SU-DHL-6 (cell line): Measurements from ENCODE around the gene PRORP.

Experiments used
- H2AFZ ChIP-seq: fragments of 200-600 bp; sonication (generic); 2 replicates; pipeline ENCODE4 v1.6.1; 2014; ENCODE audit warnings: low read depth, mild to moderate bottlenecking, moderate library complexity, mixed read lengths, antibody characterized with exemption, low read length; ENCODE audit not compliant: severe bottlenecking
- H3F3A ChIP-seq: fragments of 200-600 bp; shearing (Covaris generic); 2 replicates; pipeline ENCODE4 v1.6.0; 2016; ENCODE audit warnings: antibody characterized with exemption, mild to moderate bottlenecking; ENCODE audit not compliant: insufficient read depth
- H3K27ac ChIP-seq: fragments of 200-600 bp; sonication (generic); 2 replicates; pipeline ENCODE4 v1.5.1; 2016; ENCODE audit warnings: low read depth, mild to moderate bottlenecking, low read length, moderate library complexity, mixed read lengths
- H3K27me3 ChIP-seq: fragments of 200-600 bp; sonication (generic), shearing (Covaris generic); 2 replicates; pipeline ENCODE4 v1.6.0; 2014; ENCODE audit warnings: mild to moderate bottlenecking, low read length
- H3K36me3 ChIP-seq: fragments of 200-600 bp; sonication (generic); 2 replicates; pipeline ENCODE4 v1.6.1; 2014; ENCODE audit warnings: mild to moderate bottlenecking, low read length, mixed read lengths
- H3K4me2 ChIP-seq: fragments of 300-600, 200-600 bp; shearing (Covaris generic), sonication (generic); 2 replicates; pipeline ENCODE4 v1.6.0; 2014; ENCODE audit warnings: low read length, low read depth, mild to moderate bottlenecking; ENCODE audit not compliant: poor library complexity, severe bottlenecking
- H3K4me3 ChIP-seq: fragments of 200-600 bp; sonication (generic); 2 replicates; pipeline ENCODE4 v1.5.1; 2014; ENCODE audit warnings: antibody characterized with exemption, low read length, mild to moderate bottlenecking, mixed read lengths; ENCODE audit not compliant: insufficient read depth, poor library complexity, severe bottlenecking
- H3K79me2 ChIP-seq: fragments of 200-600 bp; sonication (generic); 2 replicates; pipeline ENCODE4 v1.6.1; 2014; ENCODE audit warnings: mild to moderate bottlenecking, low read length, moderate library complexity; ENCODE audit not compliant: insufficient read depth
- H3K9ac ChIP-seq: fragments of 200-600 bp; sonication (generic); 2 replicates; pipeline ENCODE4 v1.7.0; 2014; ENCODE audit warnings: mild to moderate bottlenecking, low read length
- H3K9me2 ChIP-seq: fragments of 200-600 bp; sonication (generic); replicated peaks from 2 replicates; pipeline ENCODE4 v1.6.1; 2014; ENCODE audit warnings: low read length; ENCODE audit not compliant: insufficient read depth
- H3K9me3 ChIP-seq: fragments of 200-600 bp; sonication (generic); 2 replicates; pipeline ENCODE4 v1.6.1; 2014; ENCODE audit warnings: low read length, mixed read lengths; ENCODE audit not compliant: insufficient read depth
- H4K20me1 ChIP-seq: fragments of 200-600 bp; sonication (generic); 2 replicates; pipeline ENCODE4 v1.6.1; 2014; ENCODE audit warnings: low read depth, mild to moderate bottlenecking, antibody characterized with exemption, low read length, moderate library complexity, mixed read lengths
- EZH2phosphoT487 ChIP-seq: fragments of 200-600 bp; sonication (generic), shearing (Covaris generic); conservative IDR thresholded peaks from 2 replicates; pipeline ENCODE4 v1.6.1; 2018; ENCODE audit warnings: mild to moderate bottlenecking, antibody characterized with exemption, low read length, moderate library complexity, mixed read lengths
- TF ChIP-seq, protein P1 (sequence below): fragments of 200-600 bp; sonication (generic); IDR thresholded peaks from one replicate; pipeline ENCODE4 v1.5.1; 2017; ENCODE audit warnings: antibody characterized with exemption, mild to moderate bottlenecking, low read length, moderate library complexity; ENCODE audit not compliant: insufficient read depth, poor library complexity, severe bottlenecking

Gene PRORP

DNA sequence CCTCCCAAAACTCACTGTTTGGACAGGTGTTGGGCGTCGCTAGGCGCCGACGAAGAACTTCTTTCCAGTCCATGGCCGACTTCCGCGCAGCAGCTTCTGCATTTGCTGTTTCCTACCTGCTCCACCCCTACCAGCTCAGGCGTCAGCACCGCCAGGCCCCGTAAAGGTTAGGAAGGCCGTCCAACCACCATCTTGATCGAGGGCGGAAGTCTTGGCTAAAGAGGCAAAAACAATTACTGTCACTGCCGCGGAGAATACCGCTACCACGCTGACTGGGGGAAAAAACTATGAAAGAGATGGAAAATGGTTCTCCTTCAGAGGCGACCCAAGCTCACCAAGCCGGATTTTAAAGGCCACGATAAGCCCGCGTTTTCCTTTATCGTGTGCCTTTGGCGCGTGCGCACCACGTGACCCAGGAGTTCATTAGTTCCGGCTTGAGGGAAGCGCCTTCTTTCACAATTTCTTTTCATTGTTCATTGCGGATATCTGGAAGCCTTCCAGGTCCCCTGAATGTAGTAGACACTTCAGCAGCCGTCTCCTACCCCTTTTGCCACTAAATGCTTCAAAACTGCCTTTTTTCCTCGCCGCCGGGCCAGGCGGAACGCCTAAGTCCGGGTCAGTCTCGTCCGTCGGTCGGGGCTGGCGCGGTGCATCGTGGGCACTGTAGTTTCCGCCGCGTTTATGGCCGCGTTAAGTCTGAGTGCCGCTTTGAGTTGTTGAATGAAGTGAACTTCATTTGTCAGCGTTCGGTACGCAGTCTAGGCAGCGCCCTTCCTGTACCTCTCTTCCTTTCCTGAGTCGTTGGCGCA, at the start of gene PRORP, which contains the start of gene PPP2R3C:
TSS of gene PRORP (plus strand) at position 666 of the 809 bp plus-strand sequence. CDS start 694 bp downstream, outside the sequence.
TSS of gene PPP2R3C (minus strand) at position 104 of the 809 bp plus-strand sequence. CDS start at position 73, 31 bp downstream.
- TF ChIP-seq EZH2phosphoT487 = no peak
- TF ChIP-seq, protein P1, sequence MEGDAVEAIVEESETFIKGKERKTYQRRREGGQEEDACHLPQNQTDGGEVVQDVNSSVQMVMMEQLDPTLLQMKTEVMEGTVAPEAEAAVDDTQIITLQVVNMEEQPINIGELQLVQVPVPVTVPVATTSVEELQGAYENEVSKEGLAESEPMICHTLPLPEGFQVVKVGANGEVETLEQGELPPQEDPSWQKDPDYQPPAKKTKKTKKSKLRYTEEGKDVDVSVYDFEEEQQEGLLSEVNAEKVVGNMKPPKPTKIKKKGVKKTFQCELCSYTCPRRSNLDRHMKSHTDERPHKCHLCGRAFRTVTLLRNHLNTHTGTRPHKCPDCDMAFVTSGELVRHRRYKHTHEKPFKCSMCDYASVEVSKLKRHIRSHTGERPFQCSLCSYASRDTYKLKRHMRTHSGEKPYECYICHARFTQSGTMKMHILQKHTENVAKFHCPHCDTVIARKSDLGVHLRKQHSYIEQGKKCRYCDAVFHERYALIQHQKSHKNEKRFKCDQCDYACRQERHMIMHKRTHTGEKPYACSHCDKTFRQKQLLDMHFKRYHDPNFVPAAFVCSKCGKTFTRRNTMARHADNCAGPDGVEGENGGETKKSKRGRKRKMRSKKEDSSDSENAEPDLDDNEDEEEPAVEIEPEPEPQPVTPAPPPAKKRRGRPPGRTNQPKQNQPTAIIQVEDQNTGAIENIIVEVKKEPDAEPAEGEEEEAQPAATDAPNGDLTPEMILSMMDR = no peak
- peak within 1 kb of the TSS; percentile 68 for H3K4me2 ChIP-seq
- peak within 1 kb of the TSS; percentile 89 for H3K27ac ChIP-seq
- no peaks in the 10 kb centered on the region; the same call in 1 of the 2 replicates for H3K36me3 ChIP-seq
- no peaks in the 10 kb centered on the region for H3K9me2 ChIP-seq
- peak within 1 kb of the TSS; percentile 80 for H2AFZ ChIP-seq
- no peaks in the 10 kb centered on the region for H3K27me3 ChIP-seq
- no peaks in the 10 kb centered on the region for H4K20me1 ChIP-seq
- no peaks in the 10 kb centered on the region for H3K9me3 ChIP-seq
- H3F3A ChIP-seq = peaks cover 10% of the 10 kb centered on the region
- peak within 1 kb of the TSS; percentile 87 for H3K9ac ChIP-seq
- H3K79me2 ChIP-seq = peaks cover 65% of the 10 kb centered on the region
- H3K4me3 ChIP-seq = peak within 1 kb of the TSS; percentile 83

DNA sequence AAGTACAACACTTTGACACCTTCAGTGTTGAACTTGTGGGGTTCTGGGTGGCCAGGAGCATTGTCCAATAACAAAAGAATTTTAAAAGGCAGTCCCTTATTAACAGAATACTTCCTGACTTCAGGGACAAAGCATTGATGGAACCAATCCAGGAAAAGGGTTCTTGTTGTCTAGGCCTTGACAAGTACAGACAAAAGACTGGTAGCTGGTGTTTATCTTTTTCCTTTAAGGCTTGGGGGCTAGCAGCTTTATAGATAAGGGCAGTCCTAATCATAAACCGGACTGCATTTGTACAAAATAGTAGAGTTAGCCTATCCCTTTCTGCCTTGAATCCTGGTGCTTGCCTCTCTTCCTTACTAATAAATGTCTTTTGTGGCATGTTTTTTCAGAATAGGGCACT, 48.9 kb upstream of the PRORP start:
- no peaks in the 10 kb centered on the region for H3K9me2 ChIP-seq
- no peak overlapping the region for H3K4me3 ChIP-seq
- TF ChIP-seq, protein P1 = no peak
- TF ChIP-seq EZH2phosphoT487 = no peak
- H4K20me1 ChIP-seq = no peaks in the 10 kb centered on the region
- H3K9me3 ChIP-seq = no peaks in the 10 kb centered on the region
- no peak overlapping the region for H3K27ac ChIP-seq
- no peaks in the 10 kb centered on the region for H3K27me3 ChIP-seq
- H3K4me2 ChIP-seq = no peak overlapping the region
- no peaks in the 10 kb centered on the region for H3F3A ChIP-seq
- H3K79me2 ChIP-seq = no peaks in the 10 kb centered on the region
- H2AFZ ChIP-seq = no peak overlapping the region
- no peaks in the 10 kb centered on the region for H3K36me3 ChIP-seq
- no peak overlapping the region for H3K9ac ChIP-seq

DNA sequence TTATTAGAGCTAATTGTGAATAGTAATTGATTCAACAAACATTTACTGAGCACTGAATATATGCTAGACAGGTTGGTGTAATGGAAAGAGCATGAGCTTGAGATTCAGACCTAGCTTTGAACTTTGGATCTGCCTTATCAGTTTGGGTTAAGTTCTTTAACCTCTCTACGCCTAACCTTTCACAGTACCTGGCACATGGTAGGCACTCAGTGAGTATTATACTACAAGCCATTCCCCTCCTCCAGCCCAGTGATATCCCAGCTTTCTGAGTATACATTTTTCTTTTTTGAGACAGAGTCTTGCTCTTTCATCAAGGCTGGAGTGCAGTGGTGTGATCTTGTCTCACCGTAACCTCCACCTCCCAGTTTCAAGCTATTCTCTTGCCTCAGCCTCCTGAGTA, 44.3 kb upstream of the PRORP start:
- no peaks in the 10 kb centered on the region for H3K9me3 ChIP-seq
- peaks cover 8% of the 10 kb centered on the region; the same call in 1 of the 2 replicates for H3F3A ChIP-seq
- no peaks in the 10 kb centered on the region for H3K27me3 ChIP-seq
- H2AFZ ChIP-seq = no peak overlapping the region
- no peaks in the 10 kb centered on the region for H3K9me2 ChIP-seq
- no peak for TF ChIP-seq EZH2phosphoT487
- H3K36me3 ChIP-seq = peaks cover 8% of the 10 kb centered on the region; the same call in 1 of the 2 replicates
- no peak overlapping the region for H3K9ac ChIP-seq
- H3K79me2 ChIP-seq = no peaks in the 10 kb centered on the region
- no peak overlapping the region for H3K4me2 ChIP-seq
- no peaks in the 10 kb centered on the region for H4K20me1 ChIP-seq
- no peak overlapping the region for H3K27ac ChIP-seq
- no peak overlapping the region for H3K4me3 ChIP-seq

DNA sequence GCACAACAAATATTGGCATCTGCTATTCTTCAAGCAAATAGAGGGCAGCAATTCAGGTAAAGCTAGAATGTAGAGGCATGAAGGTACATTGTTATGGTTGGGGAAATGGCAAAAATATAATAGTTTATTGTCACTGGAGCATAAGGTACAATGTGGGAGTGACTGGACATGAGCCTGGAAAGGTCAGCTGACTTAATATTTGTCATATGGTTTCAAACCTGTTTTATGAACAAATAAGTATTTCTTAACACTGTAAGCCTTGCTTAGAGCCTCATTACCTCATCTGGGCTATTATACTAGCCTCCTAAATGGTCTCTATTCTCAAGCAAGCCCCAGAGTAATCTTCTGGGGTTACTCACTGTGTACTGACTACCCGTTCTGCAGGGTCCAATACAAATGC, 42.6 kb upstream of the PRORP start:
- H3K4me3 ChIP-seq = no peak overlapping the region
- no peak overlapping the region for H3K4me2 ChIP-seq
- no peaks in the 10 kb centered on the region for H3K9me2 ChIP-seq
- no peaks in the 10 kb centered on the region for H3K27me3 ChIP-seq
- H4K20me1 ChIP-seq = no peaks in the 10 kb centered on the region
- H3K9me3 ChIP-seq = no peaks in the 10 kb centered on the region
- H3K36me3 ChIP-seq = peaks cover 12% of the 10 kb centered on the region; the same call in 1 of the 2 replicates
- H3K9ac ChIP-seq = no peak overlapping the region
- no peak for TF ChIP-seq EZH2phosphoT487
- TF ChIP-seq, protein P1 = no peak
- H3K79me2 ChIP-seq = no peaks in the 10 kb centered on the region
- H2AFZ ChIP-seq = no peak overlapping the region
- peaks cover 8% of the 10 kb centered on the region; the same call in 1 of the 2 replicates for H3F3A ChIP-seq
- no peak overlapping the region for H3K27ac ChIP-seq
